Gastrocnemius medialis (tissue), 4 donors: ENCODE measurements around the gene RASGRP2.

Experiments
- POLR2A ChIP-seq, 2 donors: fragments of 450-650 bp; IDR thresholded peaks; one replicate each; pipeline ENCODE4 v1.6.1; 2017; ENCODE audit warnings: antibody characterized with exemption in 2 of 2, mild to moderate bottlenecking in 2 of 2, moderate library complexity in 2 of 2
- TF ChIP-seq, protein P1 (sequence below), 5 experiments: fragments of 450-650 bp in 3 of 5; fragments of 200-600 bp in 2 of 5; sonication (generic) in 2 of 5; IDR thresholded peaks in 4 of 5; conservative IDR thresholded peaks in 1 of 5; 1 replicate in 4 of 5; 2 replicates in 1 of 5; pipeline ENCODE4 v1.5.1; 2016 to 2019; ENCODE audit warnings: antibody characterized with exemption in 5 of 5, mild to moderate bottlenecking in 3 of 5, moderate library complexity in 3 of 5

DNA sequence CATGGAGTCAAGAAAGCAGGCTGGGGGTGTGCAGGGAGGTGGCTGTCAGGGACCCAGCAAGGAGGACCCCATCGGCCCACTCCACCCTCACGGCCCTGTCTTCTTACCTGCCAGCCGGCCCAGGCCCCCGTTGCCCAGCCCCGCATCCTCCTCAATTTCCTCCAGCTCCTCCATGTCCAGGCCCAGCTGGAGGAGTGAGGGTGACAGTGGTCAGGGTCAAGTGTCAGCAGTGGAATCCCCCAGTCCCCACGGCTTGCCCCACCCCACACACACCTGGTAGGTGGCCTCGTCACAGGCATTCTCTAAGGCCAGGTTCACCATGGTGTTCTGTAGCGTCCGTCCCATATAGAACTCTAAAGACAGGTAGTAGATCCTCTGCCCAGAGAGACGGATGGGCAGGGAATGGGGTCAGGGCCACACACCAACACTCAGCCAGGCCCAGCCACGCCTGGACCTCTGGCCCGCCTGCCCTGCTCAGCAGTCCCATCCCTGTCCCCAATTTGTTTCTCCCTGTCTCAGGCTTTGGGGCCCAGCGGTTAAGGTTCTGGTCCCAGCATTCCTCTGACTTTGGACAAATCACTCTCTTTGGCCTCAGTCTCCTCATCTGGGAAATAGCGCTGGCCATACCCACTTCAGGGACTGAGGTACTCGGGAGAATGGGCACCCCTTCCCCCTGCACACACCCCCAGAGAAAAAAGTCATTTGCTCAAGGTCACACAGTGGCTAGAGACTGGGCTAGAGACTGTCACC, 14.6 kb upstream of the RASGRP2 start:
- TF ChIP-seq, protein P1, sequence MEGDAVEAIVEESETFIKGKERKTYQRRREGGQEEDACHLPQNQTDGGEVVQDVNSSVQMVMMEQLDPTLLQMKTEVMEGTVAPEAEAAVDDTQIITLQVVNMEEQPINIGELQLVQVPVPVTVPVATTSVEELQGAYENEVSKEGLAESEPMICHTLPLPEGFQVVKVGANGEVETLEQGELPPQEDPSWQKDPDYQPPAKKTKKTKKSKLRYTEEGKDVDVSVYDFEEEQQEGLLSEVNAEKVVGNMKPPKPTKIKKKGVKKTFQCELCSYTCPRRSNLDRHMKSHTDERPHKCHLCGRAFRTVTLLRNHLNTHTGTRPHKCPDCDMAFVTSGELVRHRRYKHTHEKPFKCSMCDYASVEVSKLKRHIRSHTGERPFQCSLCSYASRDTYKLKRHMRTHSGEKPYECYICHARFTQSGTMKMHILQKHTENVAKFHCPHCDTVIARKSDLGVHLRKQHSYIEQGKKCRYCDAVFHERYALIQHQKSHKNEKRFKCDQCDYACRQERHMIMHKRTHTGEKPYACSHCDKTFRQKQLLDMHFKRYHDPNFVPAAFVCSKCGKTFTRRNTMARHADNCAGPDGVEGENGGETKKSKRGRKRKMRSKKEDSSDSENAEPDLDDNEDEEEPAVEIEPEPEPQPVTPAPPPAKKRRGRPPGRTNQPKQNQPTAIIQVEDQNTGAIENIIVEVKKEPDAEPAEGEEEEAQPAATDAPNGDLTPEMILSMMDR (IDR thresholded peaks at IDR 0.05 in 4 of 5, conservative IDR thresholded peaks at IDR 0.05 in 1 of 5) = no peak
- no peak for TF ChIP-seq POLR2A (IDR thresholded peaks at IDR 0.05)
